ENCODE measurements around the gene FRRS1L.

GRCh38 chr9:109139851-109140250 lies 27.2 kb downstream of the FRRS1L start:
- TF ChIP-seq EZH2 (IDR thresholded peaks at IDR 0.05), result no peak
- TF ChIP-seq POLR2AphosphoS5 (IDR thresholded peaks at IDR 0.05; ENCODE audit: borderline replicate concordance, low read depth, low read length), result no peak
